NB4 (cell line): ENCODE results near the gene EIF3B.

Experiments
- MYC ChIP-seq: IDR thresholded peaks from 2 replicates; pipeline ENCODE4 v1.6.1; 2011; ENCODE audit warnings: low read depth, low read length
- POLR2A ChIP-seq: IDR thresholded peaks from 2 replicates; pipeline ENCODE4 v1.6.1; 2011; ENCODE audit warnings: mild to moderate bottlenecking; ENCODE audit not compliant: insufficient read length; ENCODE audit errors: extremely low read depth
- TF ChIP-seq, protein P1 (sequence below): IDR thresholded peaks from one replicate; pipeline ENCODE4 v1.5.1; 2012; ENCODE audit warnings: low read depth, low read length
- TF ChIP-seq, protein P2 (sequence below): IDR thresholded peaks from 2 replicates; pipeline ENCODE4 v1.6.1; 2011; ENCODE audit warnings: low read depth, low read length

DNA sequence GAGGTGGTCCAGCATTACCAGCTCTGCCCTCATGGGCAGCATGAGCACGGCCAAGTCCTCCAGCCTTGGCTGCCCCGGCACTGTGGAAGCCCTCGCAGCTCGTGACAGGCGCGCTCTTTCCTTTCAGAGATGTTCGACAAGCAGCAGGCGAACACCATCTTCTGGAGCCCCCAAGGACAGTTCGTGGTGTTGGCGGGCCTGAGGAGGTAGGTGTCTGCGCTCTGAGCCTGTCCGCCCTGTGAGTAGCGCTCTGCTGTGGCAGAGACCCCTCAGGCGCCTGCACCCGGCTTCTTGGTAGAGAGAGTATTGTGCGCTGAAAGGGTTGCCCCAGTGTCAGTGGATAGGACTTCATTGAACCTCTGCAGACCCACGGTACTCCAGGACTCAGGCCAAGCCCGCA lies 19.8 kb downstream of the EIF3B start:
- TF ChIP-seq, protein P1, sequence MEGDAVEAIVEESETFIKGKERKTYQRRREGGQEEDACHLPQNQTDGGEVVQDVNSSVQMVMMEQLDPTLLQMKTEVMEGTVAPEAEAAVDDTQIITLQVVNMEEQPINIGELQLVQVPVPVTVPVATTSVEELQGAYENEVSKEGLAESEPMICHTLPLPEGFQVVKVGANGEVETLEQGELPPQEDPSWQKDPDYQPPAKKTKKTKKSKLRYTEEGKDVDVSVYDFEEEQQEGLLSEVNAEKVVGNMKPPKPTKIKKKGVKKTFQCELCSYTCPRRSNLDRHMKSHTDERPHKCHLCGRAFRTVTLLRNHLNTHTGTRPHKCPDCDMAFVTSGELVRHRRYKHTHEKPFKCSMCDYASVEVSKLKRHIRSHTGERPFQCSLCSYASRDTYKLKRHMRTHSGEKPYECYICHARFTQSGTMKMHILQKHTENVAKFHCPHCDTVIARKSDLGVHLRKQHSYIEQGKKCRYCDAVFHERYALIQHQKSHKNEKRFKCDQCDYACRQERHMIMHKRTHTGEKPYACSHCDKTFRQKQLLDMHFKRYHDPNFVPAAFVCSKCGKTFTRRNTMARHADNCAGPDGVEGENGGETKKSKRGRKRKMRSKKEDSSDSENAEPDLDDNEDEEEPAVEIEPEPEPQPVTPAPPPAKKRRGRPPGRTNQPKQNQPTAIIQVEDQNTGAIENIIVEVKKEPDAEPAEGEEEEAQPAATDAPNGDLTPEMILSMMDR = no peak
- TF ChIP-seq, protein P2, sequence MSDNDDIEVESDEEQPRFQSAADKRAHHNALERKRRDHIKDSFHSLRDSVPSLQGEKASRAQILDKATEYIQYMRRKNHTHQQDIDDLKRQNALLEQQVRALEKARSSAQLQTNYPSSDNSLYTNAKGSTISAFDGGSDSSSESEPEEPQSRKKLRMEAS = no peak
- TF ChIP-seq MYC = no peak
- no peak for TF ChIP-seq POLR2A
